Kidney (tissue), 14 donors: ENCODE measurements around the gene RAET1G. TPM values are rescaled to one million over a fixed set of nuclear protein-coding genes. Genes with fewer than 3 reads are reported as not detected.
A peak's percentile ranks its signal among the peaks of the same experiment; 100 is the strongest.

Source experiments
- DNase-seq, 5 donors: peaks; one replicate each; pipeline ENCODE4 v3.0.0-alpha.2; 2013 to 2020
- FAIRE-seq: peaks from 2 replicates; lab custom pipeline; 2012; peaks lifted over from hg19 to GRCh38; lab: Jason Lieb, UNC
- H3K27ac ChIP-seq, 2 donors: one replicate each; pipeline ENCODE4 v1.7.0; 2013; ENCODE audit warnings: low read depth in 2 of 2, low read length in 2 of 2, inconsistent platforms in 1 of 2
- H3K27me3 ChIP-seq: one replicate; pipeline ENCODE4 v1.7.1; 2013; ENCODE audit warnings: low read length, inconsistent platforms; ENCODE audit not compliant: control insufficient read depth, insufficient read depth
- H3K36me3 ChIP-seq, 3 donors: one replicate each; pipeline versions ENCODE4 v1.7.0 to v1.7.1; 2013; ENCODE audit warnings: low read length in 3 of 3, control low read depth in 1 of 3, inconsistent platforms in 1 of 3; ENCODE audit not compliant: insufficient read depth in 3 of 3, control insufficient read depth in 2 of 3
- H3K4me1 ChIP-seq, 3 donors: one replicate each; pipeline versions ENCODE4 v1.7.0 to v1.7.1; 2013; ENCODE audit warnings: low read length in 3 of 3, inconsistent platforms in 1 of 3, low read depth in 1 of 3; ENCODE audit not compliant: control insufficient read depth in 2 of 3, insufficient read depth in 2 of 3
- H3K4me3 ChIP-seq, 3 donors: one replicate each; pipeline versions ENCODE4 v1.7.0 to v1.8.1; 2013; ENCODE audit warnings: low read length in 3 of 3, control low read depth in 1 of 3, inconsistent platforms in 1 of 3
- H3K9ac ChIP-seq, 3 donors: one replicate each; pipeline versions ENCODE4 v1.7.0 to v1.7.1; 2013; ENCODE audit warnings: low read length in 3 of 3, control low read depth in 1 of 3, inconsistent platforms in 1 of 3
- H3K9me3 ChIP-seq, 3 donors: one replicate each; pipeline versions ENCODE4 v1.7.0 to v1.7.1; 2013; ENCODE audit warnings: low read length in 3 of 3, control low read depth in 1 of 3, inconsistent platforms in 1 of 3; ENCODE audit not compliant: control insufficient read depth in 2 of 3, insufficient read depth in 1 of 3
- intact Hi-C: fragments of 100-400 bp; cut with DNase I; formaldehyde crosslinking; loops from one replicate; pipeline ENCODE4 v1.11.1; 2022
- polyA plus RNA-seq: library from polyadenylated mRNA; stranded (reverse); fragments of 350-450 nt; fragmentation: Illumina TruSeq; extraction: RNeasy Lipid Tissue Mini Kit (QIAGEN cat#74804); gene quantifications from one replicate; pipeline ENCODE4 v1.2.3, GENCODE V29; 2014; ENCODE audit warnings: low read depth, low replicate concordance; ENCODE audit not compliant: insufficient read depth
- total RNA-seq: library from RNA; stranded (reverse); fragmentation: NEBNext Ultra II Directional; extraction: Animal tissue kit (Norgen Biotek cat#: 25700); gene quantifications from one replicate; pipeline ENCODE4 v1.2.1, GENCODE V29; 2021
- TF ChIP-seq, protein P1 (sequence below): IDR thresholded peaks from 3 replicates; pipeline ENCODE4 v1.5.1; 2012; ENCODE audit warnings: mild to moderate bottlenecking, moderate library complexity, borderline replicate concordance; ENCODE audit not compliant: insufficient read depth; ENCODE audit errors: extremely low read depth
- donor health status: control.
- donor health status: control.
- donor health status: control.
- donor health status: control.
- donor health status: control.
- donor health status: DM: yes; HTN: yes; CAD: no.
- donor health status: Normal renal cell carcinoma (clear cell type).

Gene RAET1G
- total and polyA plus RNA-seq, 2 donors from 2014 or later, result 0.41 to 1.3 TPM

DNA sequence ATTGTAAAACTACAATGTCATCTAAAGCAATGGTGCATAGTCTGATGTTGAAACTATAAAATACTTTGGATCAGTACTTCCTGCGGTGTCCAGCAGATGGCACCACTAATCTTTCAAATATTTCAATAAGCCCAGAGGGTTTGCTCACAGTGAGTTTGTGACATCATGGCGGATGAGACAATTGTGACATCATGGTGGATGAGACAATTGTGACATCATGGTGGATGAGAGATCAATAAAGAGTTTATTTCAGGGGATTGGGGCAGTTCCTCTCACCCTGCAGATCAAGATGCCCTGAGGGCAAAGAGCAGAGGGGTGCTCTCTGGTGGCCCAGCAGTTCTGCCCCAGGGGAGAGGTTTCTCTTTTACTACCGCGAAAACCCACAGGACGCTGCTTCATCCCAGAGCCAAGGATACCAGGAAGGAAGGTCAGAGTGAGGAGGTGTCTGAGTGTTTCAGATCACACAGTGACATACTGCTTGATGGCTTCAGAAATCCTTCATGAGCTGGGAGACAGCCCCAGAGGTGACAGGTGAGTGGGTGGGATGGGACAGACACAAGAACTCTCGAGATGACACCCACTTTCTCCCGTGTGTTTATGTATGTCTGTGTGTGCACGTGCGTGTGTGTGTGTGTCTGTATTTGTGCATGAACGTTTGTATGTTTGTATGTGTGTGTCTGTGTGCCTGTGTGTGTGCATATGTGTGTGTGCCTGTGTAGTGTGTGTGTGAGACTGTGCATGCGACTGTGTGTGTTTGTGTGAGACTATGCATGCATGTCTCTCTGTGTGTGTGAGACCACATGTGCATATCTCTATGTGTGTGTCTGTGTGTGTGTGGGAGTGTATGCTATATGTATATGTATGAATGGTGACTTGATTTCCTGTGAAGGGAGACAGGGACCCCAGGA, 11.6 kb upstream of the RAET1G start:
- H3K36me3 ChIP-seq, result no peaks in the 10 kb centered on the region
- H3K4me1 ChIP-seq, result peaks cover 0 to 9% (median 3%) of the 10 kb centered on the region in 3 donors
- TF ChIP-seq, protein P1, sequence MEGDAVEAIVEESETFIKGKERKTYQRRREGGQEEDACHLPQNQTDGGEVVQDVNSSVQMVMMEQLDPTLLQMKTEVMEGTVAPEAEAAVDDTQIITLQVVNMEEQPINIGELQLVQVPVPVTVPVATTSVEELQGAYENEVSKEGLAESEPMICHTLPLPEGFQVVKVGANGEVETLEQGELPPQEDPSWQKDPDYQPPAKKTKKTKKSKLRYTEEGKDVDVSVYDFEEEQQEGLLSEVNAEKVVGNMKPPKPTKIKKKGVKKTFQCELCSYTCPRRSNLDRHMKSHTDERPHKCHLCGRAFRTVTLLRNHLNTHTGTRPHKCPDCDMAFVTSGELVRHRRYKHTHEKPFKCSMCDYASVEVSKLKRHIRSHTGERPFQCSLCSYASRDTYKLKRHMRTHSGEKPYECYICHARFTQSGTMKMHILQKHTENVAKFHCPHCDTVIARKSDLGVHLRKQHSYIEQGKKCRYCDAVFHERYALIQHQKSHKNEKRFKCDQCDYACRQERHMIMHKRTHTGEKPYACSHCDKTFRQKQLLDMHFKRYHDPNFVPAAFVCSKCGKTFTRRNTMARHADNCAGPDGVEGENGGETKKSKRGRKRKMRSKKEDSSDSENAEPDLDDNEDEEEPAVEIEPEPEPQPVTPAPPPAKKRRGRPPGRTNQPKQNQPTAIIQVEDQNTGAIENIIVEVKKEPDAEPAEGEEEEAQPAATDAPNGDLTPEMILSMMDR, result peak; percentile 83
- peak; percentile 70 for FAIRE-seq
- no peak overlapping the region for H3K27ac ChIP-seq
- H3K4me3 ChIP-seq, result no peak overlapping the region
- no peak overlapping the region for H3K9ac ChIP-seq
- peaks cover 45% of the 10 kb centered on the region for H3K27me3 ChIP-seq
- peak; percentile 36 to 85 (median 73) for DNase-seq
- no peaks in the 10 kb centered on the region for H3K9me3 ChIP-seq
- intact Hi-C loops, result loop anchor here (5.0 kb wide), 2 partner anchors 73 to 83 kb away; no protein-coding TSS in a partner anchor

DNA sequence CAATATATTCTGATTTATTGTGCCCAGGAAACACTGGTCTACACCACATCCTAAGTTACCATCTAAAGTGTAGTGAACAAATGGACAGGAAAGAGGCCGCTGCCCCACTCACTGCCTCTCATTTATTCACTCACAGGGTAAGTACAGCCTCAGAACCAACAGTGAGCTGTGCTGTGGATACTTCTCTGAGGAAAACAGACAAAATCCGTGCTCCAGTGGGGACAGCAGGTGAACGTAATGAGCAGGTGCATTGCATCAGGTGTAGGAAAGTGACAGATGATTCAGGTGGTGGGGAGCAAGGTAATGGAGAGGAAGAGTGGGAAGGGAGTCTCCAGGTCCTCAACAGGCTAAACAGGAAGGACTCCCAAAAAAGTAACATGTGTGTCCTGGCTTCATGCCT, 10.5 kb upstream of the RAET1G start:
- no peak overlapping the region for H3K27ac ChIP-seq
- peaks cover 37% of the 10 kb centered on the region for H3K27me3 ChIP-seq
- no peak overlapping the region for H3K4me3 ChIP-seq
- intact Hi-C loops, result loop anchor here (5.0 kb wide), 1 partner anchor 84 kb away; no protein-coding TSS in a partner anchor
- peaks cover 0 to 4% (median 0%) of the 10 kb centered on the region in 3 donors for H3K4me1 ChIP-seq
- TF ChIP-seq, protein P1, result no peak
- no peaks in the 10 kb centered on the region for H3K9me3 ChIP-seq
- no peak overlapping the region for H3K9ac ChIP-seq
- FAIRE-seq (no peak), DNase-seq (peak in 1 of 5 donors; percentile 15)
- H3K36me3 ChIP-seq, result no peaks in the 10 kb centered on the region

DNA sequence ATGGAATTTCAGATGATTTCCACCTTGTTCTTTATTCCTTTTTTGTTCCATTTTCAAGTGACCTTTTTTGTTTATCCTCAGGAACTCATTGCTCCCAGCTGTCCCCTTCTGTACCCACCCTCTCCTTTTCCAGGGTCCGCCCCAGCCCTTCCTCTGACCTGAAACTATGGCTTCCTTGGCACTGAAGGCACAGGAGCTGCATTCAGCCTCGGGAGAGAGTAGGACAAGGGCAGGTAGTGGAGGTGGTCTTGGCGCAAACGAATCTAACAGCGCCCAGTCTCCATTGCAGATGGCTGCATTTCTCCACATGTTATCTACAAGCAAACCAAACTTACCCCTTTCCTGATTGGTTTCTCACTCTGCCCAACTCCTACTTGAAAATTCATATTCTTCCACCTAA, 10.1 kb upstream of the RAET1G start:
- no peak for FAIRE-seq
- H3K4me1 ChIP-seq, result no peaks in the 10 kb centered on the region
- H3K9ac ChIP-seq, result no peak overlapping the region
- TF ChIP-seq, protein P1, result no peak
- H3K27ac ChIP-seq, result no peak overlapping the region
- DNase-seq, result peak in 1 of 5 donors; percentile 23
- no peaks in the 10 kb centered on the region for H3K36me3 ChIP-seq
- intact Hi-C loops, result loop anchor here (5.0 kb wide), 1 partner anchor 84 kb away; no protein-coding TSS in a partner anchor
- H3K4me3 ChIP-seq, result no peak overlapping the region
- H3K9me3 ChIP-seq, result no peaks in the 10 kb centered on the region
- peaks cover 35% of the 10 kb centered on the region for H3K27me3 ChIP-seq
